Measurements from ENCODE around the gene C18orf63.

DNA sequence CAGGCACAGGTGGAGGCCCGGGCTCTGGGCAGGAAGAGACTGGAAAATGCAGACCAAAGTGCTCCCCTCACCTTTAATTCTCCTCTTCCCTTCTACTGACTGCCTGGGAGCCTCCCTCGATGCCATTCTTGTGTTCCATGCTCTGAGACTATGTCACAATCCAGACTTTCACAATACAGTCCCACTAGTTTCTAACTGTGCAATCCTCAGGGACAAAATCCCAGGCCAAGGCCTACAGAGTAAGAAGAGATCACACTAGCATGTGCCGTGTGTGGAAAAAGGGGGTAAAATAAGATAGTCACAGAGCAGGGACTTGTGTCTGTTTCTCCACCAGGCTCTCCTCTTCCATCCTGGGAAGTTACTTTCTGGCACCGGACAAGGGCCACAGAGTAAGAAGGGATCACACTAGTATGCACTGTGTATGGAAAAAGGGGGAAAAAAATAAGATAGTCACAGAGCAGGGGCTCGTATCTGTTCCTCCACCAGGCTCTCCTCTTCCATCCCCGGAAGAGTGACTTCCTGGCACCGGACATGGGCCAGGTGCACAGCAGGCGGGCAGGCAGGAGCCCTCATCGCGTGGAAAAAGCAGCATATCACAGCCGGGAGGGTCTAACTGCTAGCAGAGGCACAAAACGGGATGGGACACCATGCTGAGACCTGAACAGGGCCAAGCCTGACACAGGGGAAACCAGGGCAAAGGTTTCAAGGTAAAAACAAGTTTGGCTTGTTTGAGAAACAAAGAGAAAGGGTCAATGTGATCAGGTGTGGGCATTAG lies 33.5 kb upstream of the C18orf63 start:
- no peak for TF ChIP-seq POLR2A (IDR thresholded peaks at IDR 0.05; ENCODE audit: extremely low read depth, insufficient read length)
- TF ChIP-seq, protein P1, sequence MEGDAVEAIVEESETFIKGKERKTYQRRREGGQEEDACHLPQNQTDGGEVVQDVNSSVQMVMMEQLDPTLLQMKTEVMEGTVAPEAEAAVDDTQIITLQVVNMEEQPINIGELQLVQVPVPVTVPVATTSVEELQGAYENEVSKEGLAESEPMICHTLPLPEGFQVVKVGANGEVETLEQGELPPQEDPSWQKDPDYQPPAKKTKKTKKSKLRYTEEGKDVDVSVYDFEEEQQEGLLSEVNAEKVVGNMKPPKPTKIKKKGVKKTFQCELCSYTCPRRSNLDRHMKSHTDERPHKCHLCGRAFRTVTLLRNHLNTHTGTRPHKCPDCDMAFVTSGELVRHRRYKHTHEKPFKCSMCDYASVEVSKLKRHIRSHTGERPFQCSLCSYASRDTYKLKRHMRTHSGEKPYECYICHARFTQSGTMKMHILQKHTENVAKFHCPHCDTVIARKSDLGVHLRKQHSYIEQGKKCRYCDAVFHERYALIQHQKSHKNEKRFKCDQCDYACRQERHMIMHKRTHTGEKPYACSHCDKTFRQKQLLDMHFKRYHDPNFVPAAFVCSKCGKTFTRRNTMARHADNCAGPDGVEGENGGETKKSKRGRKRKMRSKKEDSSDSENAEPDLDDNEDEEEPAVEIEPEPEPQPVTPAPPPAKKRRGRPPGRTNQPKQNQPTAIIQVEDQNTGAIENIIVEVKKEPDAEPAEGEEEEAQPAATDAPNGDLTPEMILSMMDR (IDR thresholded peaks at IDR 0.05; ENCODE audit: low read depth, low read length) = no peak

Data from NB4 (cell line).